BJ (cell line): ENCODE data around the gene FHL1. TPM values are rescaled to one million over a fixed set of nuclear protein-coding genes. Genes with fewer than 3 reads are reported as not detected.

Experiments
- CTCF ChIA-PET: fragments of 350-600 bp; formaldehyde crosslinking; extraction: SDS; loops from one replicate; lab custom pipeline; 2021; ENCODE audit warnings: antibody characterized with exemption, inconsistent platforms; lab: Yijun Ruan, JAX
- POLR2A ChIA-PET: fragments of 300-600 bp; sonication (Branson Sonifier 250); formaldehyde crosslinking; extraction: SDS; loops from one replicate; lab custom pipeline; 2021; ENCODE audit warnings: antibody characterized with exemption; lab: Charles Lee
- DNase-seq: peaks from one replicate; pipeline ENCODE4 v3.0.0-alpha.2; 2011; ENCODE audit warnings: low read depth
- H3K27me3 ChIP-seq: 2 replicates; pipeline ENCODE4 v1.6.0; 2011; ENCODE audit warnings: low read length; ENCODE audit not compliant: control insufficient read depth, insufficient read depth
- H3K36me3 ChIP-seq: 2 replicates; pipeline ENCODE4 v1.5.1; 2011; ENCODE audit warnings: low read length; ENCODE audit not compliant: control insufficient read depth, insufficient read depth
- H3K4me3 ChIP-seq: 2 replicates; pipeline ENCODE4 v1.5.1; 2011; ENCODE audit warnings: low read depth, mild to moderate bottlenecking, control low read depth, low read length
- CTCF ChIP-seq: IDR thresholded peaks from 2 replicates; pipeline ENCODE4 v1.5.1; 2011; ENCODE audit warnings: low read depth, mild to moderate bottlenecking, control low read depth, inconsistent platforms, low read length, moderate library complexity; ENCODE audit not compliant: insufficient read depth
- polyA plus RNA-seq: library from polyadenylated mRNA; depleted of rRNA; stranded (reverse); fragments of >200 nt; gene quantifications from 2 replicates; pipeline ENCODE4 v1.2.3, GENCODE V29; 2011

The FHL1 gene
- polyA plus RNA-seq, 1 experiment = 1,251 TPM

DNA sequence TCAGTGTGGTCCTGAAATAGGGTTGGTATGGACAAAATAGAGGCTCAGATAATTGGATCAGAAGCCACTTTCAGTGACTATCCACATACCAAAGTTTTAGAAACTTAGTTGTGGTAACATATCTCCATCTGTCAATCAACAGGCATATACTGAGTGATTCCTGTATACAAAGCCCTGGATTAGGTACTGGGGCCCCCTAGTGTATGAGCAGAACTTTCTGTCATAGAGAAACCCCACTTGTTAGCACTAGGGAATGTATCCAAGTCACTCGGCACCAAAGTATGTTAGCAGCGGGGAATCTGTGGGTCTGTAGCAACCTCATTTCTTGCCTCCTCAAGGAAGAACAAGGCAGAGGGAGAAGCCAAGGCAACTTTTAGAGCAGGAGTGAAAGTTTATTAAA is 53.1 kb downstream of the FHL1 start:
- POLR2A ChIA-PET = no interaction called here

GRCh38 chrX:136201601-136202000 is 54.3 kb downstream of the FHL1 start:
- POLR2A ChIA-PET = no interaction called here
- Histone ChIP-seq H3K27me3 (no peaks in the 10 kb centered on the region), H3K4me3 (no peak overlapping the region), H3K36me3 (no peaks in the 10 kb centered on the region; the same call in 1 of the 2 replicates)
- CTCF ChIA-PET = interaction anchor here (2.5 kb wide), 1 partner anchor 66 kb away, joined by 12 read pairs; no protein-coding TSS in a partner anchor
- TF ChIP-seq CTCF = no peak
- no peak for DNase-seq

More for the DNA sequence above, 53.1 kb downstream of the FHL1 start:
- no peaks in the 10 kb centered on the region for H3K27me3 ChIP-seq
- peak; percentile 41 for TF ChIP-seq CTCF
- no peak for DNase-seq
- no peaks in the 10 kb centered on the region for H3K36me3 ChIP-seq
- peak overlapping the region; percentile 57 for H3K4me3 ChIP-seq
- CTCF ChIA-PET = interaction anchor here (1.5 kb wide), 1 partner anchor 68 kb away, joined by 5 read pairs; no protein-coding TSS in a partner anchor

GRCh38 chrX:136202889-136203288 is 55.6 kb downstream of the FHL1 start:
- TF ChIP-seq CTCF = no peak
- ChIA-PET POLR2A (interaction anchor here (0.7 kb wide), 1 partner anchor 10 kb away, joined by 3 read pairs; no protein-coding TSS in a partner anchor), CTCF (interaction anchor here (1.0 to 3.6 kb wide), 3 partner anchors 18 to 65 kb away, joined by 4 to 17 read pairs (median 12); no protein-coding TSS in a partner anchor)
- H3K27me3 ChIP-seq = no peaks in the 10 kb centered on the region
- H3K4me3 ChIP-seq = no peak overlapping the region
- H3K36me3 ChIP-seq = peaks cover 7% of the 10 kb centered on the region
- peak; percentile 71 for DNase-seq

DNA sequence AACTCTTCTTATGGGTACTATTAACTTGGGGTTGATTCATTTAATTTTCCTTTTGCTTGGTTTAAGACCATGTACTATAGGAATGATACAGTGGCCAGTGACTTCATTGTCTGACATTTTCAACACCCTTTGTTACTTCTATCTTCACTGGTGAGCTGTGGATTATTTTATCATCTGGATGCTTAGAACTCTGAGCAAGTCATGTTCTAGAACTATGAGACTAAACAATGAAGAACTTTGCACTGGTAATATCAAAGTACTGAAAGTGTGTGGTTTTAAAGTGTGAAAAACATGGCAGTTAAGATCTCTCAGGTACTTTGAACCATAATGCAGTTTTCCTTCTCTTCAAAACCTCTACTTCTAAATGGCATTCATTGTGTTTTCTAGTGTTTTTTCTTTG is 56.1 kb downstream of the FHL1 start:
- DNase-seq = no peak
- Histone ChIP-seq H3K4me3 (no peak overlapping the region), H3K36me3 (peaks cover 12% of the 10 kb centered on the region), H3K27me3 (no peaks in the 10 kb centered on the region)
- POLR2A ChIA-PET = no interaction called here
- CTCF ChIA-PET = interaction anchor here (2.5 to 3.6 kb wide), 2 partner anchors 33 to 64 kb away, joined by 12 to 17 read pairs; no protein-coding TSS in a partner anchor
- no peak for TF ChIP-seq CTCF

DNA sequence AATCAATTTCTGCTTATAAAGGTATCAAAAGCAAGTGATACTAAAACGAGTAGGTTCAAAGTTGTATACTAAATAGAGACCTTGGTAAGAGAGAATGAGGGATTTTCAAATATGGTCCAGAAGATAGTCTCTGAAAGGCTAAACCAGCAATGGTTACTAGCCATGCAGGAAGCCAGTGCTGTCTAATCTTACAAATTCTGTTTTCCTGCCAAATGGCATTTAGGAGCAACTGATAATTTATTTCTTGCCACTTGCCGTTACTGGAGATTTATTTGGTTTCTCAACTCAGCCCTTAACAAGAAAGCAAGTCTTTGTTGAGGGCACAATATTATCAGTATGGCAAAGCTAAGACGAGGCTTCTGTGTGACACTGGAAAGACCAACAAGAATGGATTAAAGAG is 56.6 kb downstream of the FHL1 start:
- no peak for DNase-seq
- H3K36me3 ChIP-seq = peaks cover 13% of the 10 kb centered on the region
- no peak overlapping the region; the same call in 1 of the 2 replicates for H3K4me3 ChIP-seq
- ChIA-PET CTCF (interaction anchor here (3.6 kb wide), 1 partner anchor 34 kb away, joined by 17 read pairs; no protein-coding TSS in a partner anchor), POLR2A (no interaction called here)
- no peaks in the 10 kb centered on the region for H3K27me3 ChIP-seq
- TF ChIP-seq CTCF = no peak
